Non-pigmented ciliary epithelial cell (primary cell): Measurements from ENCODE around the gene MAGI2.
"Not testable (repeated sequence)": the region's sequence is repeated elsewhere in the genome, so short reads cannot be mapped to it uniquely, and the experiment has no call there.

Source experiments
- DNase-seq: peaks from one replicate; pipeline ENCODE4 v3.0.0-alpha.2; 2010; ENCODE audit warnings: low read depth

The MAGI2 gene

GRCh38 chr7:78635026-78635793, 818.3 kb downstream of the MAGI2 start:
- DNase-seq = no peak

DNA sequence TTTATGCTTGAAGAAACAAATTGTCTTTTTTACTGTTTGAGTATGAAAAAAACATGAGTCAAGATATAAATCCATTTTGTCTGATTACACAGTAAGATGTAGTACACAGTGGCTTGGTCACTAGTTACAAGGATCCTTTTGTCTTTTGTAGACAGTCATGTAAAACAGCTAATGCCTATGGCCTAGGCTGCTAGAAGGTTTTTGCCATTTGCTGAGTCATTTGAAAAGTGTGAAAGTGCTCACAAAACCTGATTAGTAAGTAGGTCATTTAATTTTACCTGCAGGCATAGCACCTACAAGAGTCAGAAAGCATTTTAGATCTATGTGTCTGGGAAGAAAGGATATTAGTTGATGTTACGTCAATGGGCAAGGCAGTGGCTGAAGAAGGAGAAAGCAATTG, 819.4 kb downstream of the MAGI2 start:
- DNase-seq = no peak

- DNase-seq = no peak
Observed at GRCh38 chr7:78620920-78621319, 832.5 kb downstream of the MAGI2 start.

DNA sequence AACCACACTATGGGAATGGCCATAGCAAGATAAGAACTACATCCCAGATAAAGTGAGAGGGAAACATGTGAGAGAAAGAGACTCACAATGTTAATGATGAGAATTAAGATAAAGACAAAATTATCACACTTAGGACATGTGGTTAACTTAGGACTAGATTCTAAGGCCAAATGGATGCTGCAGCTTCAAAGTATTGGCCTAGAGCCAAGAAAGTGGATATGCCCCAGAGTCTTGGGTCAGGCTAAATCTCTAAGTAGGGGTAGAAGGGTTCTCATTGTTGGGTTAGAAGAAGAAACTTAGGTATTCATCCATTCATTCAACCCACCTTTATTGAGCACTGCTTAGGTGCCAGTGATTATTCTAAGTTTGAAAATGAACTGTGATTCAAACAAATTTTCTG, 836.9 kb downstream of the MAGI2 start:
- DNase-seq = no peak

GRCh38 chr7:78609281-78609680, 844.2 kb downstream of the MAGI2 start:
- no peak for DNase-seq

DNA sequence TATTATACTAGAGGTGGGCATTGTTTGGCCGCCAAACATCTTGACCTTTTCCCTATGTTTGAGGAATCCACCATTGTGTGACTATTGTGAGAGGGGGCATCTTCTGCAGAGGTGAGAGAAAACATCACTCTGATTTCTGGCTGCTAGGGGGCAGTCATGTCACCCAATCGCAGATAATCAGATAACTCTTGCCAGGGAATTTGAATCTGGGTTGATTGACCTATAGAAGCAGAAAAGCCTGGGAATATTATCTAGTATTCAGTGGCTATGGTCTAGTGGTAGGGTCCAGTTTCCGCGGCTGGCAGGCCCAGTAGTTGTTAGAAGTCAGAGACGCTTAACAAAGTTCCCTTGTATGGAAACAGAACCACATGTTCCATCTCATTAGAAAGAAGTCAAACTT, 846.4 kb downstream of the MAGI2 start:
- DNase-seq = no peak

GRCh38 chr7:78605119-78605518, 848.3 kb downstream of the MAGI2 start:
- DNase-seq = no peak

DNA sequence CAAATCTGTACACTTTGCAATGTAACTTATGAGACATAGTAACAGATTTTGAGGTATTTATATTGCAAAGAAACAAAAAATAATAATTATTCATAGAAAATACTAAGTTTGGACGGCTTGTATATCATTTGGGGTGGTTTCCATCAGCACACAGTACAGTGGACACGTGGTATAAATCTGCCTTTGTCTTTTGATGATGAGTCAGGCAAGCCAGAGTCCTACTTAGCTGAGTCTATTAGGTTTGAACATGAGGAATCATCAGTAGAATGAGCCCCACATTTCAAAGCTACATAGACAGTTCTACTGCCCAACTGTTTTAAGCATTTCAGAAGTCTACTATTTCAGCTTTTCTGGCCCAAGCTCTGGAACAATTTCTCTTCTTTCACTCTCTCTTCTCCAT, 851.7 kb downstream of the MAGI2 start:
- DNase-seq = no peak

- DNase-seq = no peak
Observed at GRCh38 chr7:78594156-78594555, 859.3 kb downstream of the MAGI2 start.

GRCh38 chr7:78588393-78588792, 865.1 kb downstream of the MAGI2 start:
- DNase-seq = no peak

- no peak for DNase-seq
Observed at GRCh38 chr7:78587443-78588044, 865.9 kb downstream of the MAGI2 start.

GRCh38 chr7:78585980-78586379, 867.5 kb downstream of the MAGI2 start:
- no peak for DNase-seq

DNA sequence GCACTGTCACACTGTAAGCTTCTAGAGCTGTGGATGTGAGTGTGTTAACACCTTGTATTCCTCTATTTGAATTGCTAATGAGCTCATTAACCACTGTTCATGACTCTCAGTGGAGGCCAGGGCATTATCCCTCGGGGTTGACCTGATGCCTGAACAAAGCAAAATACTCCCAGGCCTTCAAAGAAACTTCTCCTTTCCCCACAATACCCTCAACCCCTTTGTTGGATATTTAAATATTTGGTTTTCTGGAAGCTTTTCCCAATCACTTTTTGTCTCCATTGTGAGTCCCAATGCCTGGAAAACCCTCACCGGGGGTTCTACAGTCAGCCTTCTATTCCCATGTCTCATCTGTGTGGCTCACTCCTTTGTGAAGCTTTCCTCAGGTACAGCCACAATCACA, 874.8 kb downstream of the MAGI2 start:
- no peak for DNase-seq

DNA sequence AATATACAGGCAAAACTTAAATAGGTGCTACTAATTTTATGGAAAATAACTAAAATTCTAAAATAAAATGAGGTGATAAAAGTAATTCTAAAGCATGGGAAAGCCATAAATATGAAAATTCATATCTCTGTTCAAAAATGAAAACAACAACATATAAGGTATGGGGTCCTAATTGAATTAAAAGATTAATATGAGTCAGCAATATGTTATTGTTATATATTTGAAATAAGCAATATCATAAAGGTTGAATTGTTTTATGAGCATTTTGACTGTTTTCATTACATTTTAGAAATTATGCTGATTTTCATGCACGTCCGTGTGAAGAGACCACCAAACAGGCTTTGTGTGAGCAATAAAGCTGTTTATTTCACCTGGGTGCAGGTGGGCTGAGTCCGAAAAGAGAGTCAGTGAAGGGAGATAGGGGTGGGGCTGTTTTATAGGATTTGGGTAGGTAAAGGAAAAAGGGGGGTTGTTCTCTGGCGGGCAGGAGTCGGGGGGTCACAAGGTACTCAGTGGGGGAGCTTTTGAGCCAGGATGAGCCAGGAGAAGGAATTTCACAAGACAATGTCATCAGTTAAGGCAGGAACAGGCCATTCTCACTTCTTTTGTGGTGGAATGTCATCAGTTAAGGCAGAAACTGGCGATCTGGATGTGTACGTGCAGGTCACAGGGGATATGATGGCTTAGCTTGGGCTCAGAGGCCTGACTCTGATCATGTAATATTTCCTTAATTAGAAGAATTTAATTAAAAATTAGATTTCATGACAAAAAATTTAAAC, 876.1 kb downstream of the MAGI2 start:
- DNase-seq = not testable (repeated sequence)

GRCh38 chr7:78576236-78576635, 877.2 kb downstream of the MAGI2 start:
- no peak for DNase-seq

- DNase-seq = no peak
Observed at GRCh38 chr7:78571292-78571691, 882.2 kb downstream of the MAGI2 start.

DNA sequence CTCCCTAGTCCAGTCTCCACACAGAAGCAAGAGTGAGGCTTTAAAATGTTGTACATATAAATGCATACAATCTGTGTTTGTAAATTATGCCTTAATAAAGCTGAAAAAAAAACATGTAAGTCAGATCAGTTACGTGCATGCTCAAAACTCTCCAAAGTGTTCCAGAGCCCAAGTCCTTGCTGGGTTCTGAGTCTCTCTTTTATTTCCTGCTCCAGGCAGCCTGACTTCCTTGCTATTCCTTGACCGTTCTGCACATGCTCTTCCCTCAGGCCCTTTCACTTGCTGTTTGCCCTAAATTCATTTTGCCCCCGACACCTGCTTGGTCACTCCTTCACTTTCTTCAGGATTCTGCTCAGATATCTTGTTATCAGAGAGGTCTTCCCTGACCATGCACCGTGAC, 884.8 kb downstream of the MAGI2 start:
- no peak for DNase-seq

- DNase-seq = no peak
Observed at GRCh38 chr7:78567836-78568235, 885.6 kb downstream of the MAGI2 start.

- no peak for DNase-seq
Observed at GRCh38 chr7:78565784-78566183, 887.7 kb downstream of the MAGI2 start.

- DNase-seq = no peak
Observed at GRCh38 chr7:78563191-78563590, 890.3 kb downstream of the MAGI2 start.

- DNase-seq = no peak
Observed at GRCh38 chr7:78562191-78562590, 891.3 kb downstream of the MAGI2 start.

- no peak for DNase-seq
Observed at GRCh38 chr7:78558566-78558965, 894.9 kb downstream of the MAGI2 start.

DNA sequence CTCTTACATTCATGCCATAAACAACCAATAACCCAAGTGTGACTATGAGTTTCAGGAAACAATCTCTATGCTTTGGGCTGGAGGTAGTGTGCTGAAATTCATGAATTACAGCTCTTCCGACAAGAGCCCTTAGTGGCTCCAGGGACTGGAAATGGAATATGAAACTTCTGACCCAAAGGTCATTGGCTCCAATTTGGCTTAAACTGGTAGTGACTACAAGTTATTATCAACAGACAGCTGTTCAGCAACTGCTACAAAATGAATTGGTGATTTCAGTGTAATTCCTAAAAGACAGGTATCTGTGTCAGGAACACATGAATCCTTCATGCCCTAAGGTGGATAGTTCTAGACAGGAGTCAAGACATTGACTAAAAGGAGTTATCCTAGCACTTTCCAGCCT, 909.5 kb downstream of the MAGI2 start:
- no peak for DNase-seq
